Measurements from ENCODE around the gene CCDC157. TPM values are rescaled to one million over a fixed set of nuclear protein-coding genes. Genes with fewer than 3 reads are reported as not detected.

CCDC157 gene
- polyA plus RNA-seq, 1 donor from 2014 or later, result 32.2 TPM

DNA sequence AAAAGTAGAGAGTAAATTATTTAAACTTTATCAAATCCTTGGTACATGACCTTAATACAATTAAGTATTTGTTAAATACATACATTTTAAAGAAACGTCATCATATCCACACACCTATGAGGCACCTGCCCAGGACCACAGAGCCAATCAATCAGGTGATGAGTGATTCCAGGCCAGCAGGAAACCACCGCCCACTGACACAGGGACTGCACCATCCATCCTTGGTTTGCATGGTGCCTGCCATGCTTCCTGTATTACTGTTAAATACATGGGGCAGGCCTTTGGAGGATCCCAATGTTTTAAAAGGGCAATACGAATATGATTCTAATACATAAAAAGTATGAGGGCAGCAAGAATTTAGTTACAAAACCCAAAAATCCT is 23.1 kb upstream of the CCDC157 start:
- Histone ChIP-seq H3K36me3 (ENCODE audit: insufficient read depth, low read length) (no peaks in the 10 kb centered on the region), H3K27ac (ENCODE audit: low read length) (no peak overlapping the region), H2AFZ (ENCODE audit: low read depth, low read length) (no peak overlapping the region), H3K4me3 (ENCODE audit: low read length) (no peak overlapping the region), H3K9me2 (ENCODE audit: insufficient read depth, low read length) (no peaks in the 10 kb centered on the region), H3K79me2 (replicated peaks; ENCODE audit: insufficient read depth, low read length) (no peaks in the 10 kb centered on the region), H3K4me2 (ENCODE audit: low read length) (no peak overlapping the region), H3F3A (ENCODE audit: insufficient read depth, low read length, poor library complexity, severe bottlenecking) (no peaks in the 10 kb centered on the region), H3K9ac (ENCODE audit: low read length) (no peak overlapping the region), H4K20me1 (ENCODE audit: insufficient read depth) (no peaks in the 10 kb centered on the region), H3K27me3 (ENCODE audit: insufficient read depth, low read depth, low read length) (no peaks in the 10 kb centered on the region), H3K9me3 (ENCODE audit: low read length) (no peaks in the 10 kb centered on the region)
- TF ChIP-seq EP300 (conservative IDR thresholded peaks at IDR 0.05; ENCODE audit: poor library complexity, severe bottlenecking) (no peak), MXI1 (conservative IDR thresholded peaks at IDR 0.05; ENCODE audit: poor library complexity, severe bottlenecking) (no peak), RAD21 (conservative IDR thresholded peaks at IDR 0.05) (no peak), POLR2AphosphoS5 (IDR thresholded peaks at IDR 0.05) (no peak), TAF1 (IDR thresholded peaks at IDR 0.05; ENCODE audit: low read depth) (no peak), EZH2 (IDR thresholded peaks at IDR 0.05; ENCODE audit: borderline replicate concordance, insufficient read depth, low read length, poor library complexity, severe bottlenecking) (no peak), SMC3 (conservative IDR thresholded peaks at IDR 0.05; ENCODE audit: poor library complexity) (no peak)
- TF ChIP-seq, protein P1, sequence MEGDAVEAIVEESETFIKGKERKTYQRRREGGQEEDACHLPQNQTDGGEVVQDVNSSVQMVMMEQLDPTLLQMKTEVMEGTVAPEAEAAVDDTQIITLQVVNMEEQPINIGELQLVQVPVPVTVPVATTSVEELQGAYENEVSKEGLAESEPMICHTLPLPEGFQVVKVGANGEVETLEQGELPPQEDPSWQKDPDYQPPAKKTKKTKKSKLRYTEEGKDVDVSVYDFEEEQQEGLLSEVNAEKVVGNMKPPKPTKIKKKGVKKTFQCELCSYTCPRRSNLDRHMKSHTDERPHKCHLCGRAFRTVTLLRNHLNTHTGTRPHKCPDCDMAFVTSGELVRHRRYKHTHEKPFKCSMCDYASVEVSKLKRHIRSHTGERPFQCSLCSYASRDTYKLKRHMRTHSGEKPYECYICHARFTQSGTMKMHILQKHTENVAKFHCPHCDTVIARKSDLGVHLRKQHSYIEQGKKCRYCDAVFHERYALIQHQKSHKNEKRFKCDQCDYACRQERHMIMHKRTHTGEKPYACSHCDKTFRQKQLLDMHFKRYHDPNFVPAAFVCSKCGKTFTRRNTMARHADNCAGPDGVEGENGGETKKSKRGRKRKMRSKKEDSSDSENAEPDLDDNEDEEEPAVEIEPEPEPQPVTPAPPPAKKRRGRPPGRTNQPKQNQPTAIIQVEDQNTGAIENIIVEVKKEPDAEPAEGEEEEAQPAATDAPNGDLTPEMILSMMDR (IDR thresholded peaks at IDR 0.05; ENCODE audit: poor library complexity, severe bottlenecking), result no peak
- TF ChIP-seq, protein P2, sequence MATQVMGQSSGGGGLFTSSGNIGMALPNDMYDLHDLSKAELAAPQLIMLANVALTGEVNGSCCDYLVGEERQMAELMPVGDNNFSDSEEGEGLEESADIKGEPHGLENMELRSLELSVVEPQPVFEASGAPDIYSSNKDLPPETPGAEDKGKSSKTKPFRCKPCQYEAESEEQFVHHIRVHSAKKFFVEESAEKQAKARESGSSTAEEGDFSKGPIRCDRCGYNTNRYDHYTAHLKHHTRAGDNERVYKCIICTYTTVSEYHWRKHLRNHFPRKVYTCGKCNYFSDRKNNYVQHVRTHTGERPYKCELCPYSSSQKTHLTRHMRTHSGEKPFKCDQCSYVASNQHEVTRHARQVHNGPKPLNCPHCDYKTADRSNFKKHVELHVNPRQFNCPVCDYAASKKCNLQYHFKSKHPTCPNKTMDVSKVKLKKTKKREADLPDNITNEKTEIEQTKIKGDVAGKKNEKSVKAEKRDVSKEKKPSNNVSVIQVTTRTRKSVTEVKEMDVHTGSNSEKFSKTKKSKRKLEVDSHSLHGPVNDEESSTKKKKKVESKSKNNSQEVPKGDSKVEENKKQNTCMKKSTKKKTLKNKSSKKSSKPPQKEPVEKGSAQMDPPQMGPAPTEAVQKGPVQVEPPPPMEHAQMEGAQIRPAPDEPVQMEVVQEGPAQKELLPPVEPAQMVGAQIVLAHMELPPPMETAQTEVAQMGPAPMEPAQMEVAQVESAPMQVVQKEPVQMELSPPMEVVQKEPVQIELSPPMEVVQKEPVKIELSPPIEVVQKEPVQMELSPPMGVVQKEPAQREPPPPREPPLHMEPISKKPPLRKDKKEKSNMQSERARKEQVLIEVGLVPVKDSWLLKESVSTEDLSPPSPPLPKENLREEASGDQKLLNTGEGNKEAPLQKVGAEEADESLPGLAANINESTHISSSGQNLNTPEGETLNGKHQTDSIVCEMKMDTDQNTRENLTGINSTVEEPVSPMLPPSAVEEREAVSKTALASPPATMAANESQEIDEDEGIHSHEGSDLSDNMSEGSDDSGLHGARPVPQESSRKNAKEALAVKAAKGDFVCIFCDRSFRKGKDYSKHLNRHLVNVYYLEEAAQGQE (IDR thresholded peaks at IDR 0.05; ENCODE audit: borderline replicate concordance), result no peak

DNA sequence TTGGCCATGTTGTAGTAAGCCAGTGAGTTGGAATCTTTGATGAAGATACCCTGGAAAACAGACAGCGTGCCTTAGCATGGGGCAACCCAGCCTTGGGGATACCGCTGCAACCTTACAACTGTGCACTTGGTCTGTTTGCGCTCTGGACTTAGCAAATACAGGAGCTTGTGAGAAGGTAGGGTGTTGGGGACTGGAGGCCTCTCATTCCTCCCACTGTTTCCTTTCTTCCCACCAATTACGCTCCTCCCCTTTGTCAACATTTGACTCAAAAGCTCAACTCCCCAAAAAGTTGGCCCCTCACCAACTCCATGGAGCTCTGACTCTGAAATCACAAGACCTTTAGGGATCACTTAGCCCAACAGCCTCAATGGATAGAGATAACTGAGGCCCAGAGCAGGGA is 22.2 kb upstream of the CCDC157 start:
- Histone ChIP-seq H3K4me3 (ENCODE audit: low read length) (no peak overlapping the region), H3K9me2 (ENCODE audit: insufficient read depth, low read length) (no peaks in the 10 kb centered on the region), H4K20me1 (ENCODE audit: insufficient read depth) (no peaks in the 10 kb centered on the region), H3K36me3 (ENCODE audit: insufficient read depth, low read length) (no peaks in the 10 kb centered on the region), H3K4me2 (ENCODE audit: low read length) (no peak overlapping the region), H2AFZ (ENCODE audit: low read depth, low read length) (no peak overlapping the region), H3K79me2 (replicated peaks; ENCODE audit: insufficient read depth, low read length) (no peaks in the 10 kb centered on the region), H3K9me3 (ENCODE audit: low read length) (no peaks in the 10 kb centered on the region), H3F3A (ENCODE audit: insufficient read depth, low read length, poor library complexity, severe bottlenecking) (no peaks in the 10 kb centered on the region), H3K27ac (ENCODE audit: low read length) (no peak overlapping the region), H3K27me3 (ENCODE audit: insufficient read depth, low read depth, low read length) (no peaks in the 10 kb centered on the region), H3K9ac (ENCODE audit: low read length) (no peak overlapping the region)
- TF ChIP-seq, protein P2 (IDR thresholded peaks at IDR 0.05; ENCODE audit: borderline replicate concordance), result no peak
- no peak for TF ChIP-seq EZH2 (IDR thresholded peaks at IDR 0.05; ENCODE audit: borderline replicate concordance, insufficient read depth, low read length, poor library complexity, severe bottlenecking)
- no peak for TF ChIP-seq RAD21 (conservative IDR thresholded peaks at IDR 0.05)
- TF ChIP-seq TAF1 (IDR thresholded peaks at IDR 0.05; ENCODE audit: low read depth), result no peak
